NCI-H524 treated with DMSO at 0.1 percent for 48 hours (cell line): ENCODE measurements around the gene TFCP2.
"Not testable (repeated sequence)": the region's sequence is repeated elsewhere in the genome, so short reads cannot be mapped to it uniquely, and the experiment has no call there.

Experiments
- DNase-seq: peaks from one replicate; lab custom pipeline; 2025; lab: John Stamatoyannopoulos, UW

Gene TFCP2, protein sequence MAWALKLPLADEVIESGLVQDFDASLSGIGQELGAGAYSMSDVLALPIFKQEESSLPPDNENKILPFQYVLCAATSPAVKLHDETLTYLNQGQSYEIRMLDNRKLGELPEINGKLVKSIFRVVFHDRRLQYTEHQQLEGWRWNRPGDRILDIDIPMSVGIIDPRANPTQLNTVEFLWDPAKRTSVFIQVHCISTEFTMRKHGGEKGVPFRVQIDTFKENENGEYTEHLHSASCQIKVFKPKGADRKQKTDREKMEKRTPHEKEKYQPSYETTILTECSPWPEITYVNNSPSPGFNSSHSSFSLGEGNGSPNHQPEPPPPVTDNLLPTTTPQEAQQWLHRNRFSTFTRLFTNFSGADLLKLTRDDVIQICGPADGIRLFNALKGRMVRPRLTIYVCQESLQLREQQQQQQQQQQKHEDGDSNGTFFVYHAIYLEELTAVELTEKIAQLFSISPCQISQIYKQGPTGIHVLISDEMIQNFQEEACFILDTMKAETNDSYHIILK

DNA sequence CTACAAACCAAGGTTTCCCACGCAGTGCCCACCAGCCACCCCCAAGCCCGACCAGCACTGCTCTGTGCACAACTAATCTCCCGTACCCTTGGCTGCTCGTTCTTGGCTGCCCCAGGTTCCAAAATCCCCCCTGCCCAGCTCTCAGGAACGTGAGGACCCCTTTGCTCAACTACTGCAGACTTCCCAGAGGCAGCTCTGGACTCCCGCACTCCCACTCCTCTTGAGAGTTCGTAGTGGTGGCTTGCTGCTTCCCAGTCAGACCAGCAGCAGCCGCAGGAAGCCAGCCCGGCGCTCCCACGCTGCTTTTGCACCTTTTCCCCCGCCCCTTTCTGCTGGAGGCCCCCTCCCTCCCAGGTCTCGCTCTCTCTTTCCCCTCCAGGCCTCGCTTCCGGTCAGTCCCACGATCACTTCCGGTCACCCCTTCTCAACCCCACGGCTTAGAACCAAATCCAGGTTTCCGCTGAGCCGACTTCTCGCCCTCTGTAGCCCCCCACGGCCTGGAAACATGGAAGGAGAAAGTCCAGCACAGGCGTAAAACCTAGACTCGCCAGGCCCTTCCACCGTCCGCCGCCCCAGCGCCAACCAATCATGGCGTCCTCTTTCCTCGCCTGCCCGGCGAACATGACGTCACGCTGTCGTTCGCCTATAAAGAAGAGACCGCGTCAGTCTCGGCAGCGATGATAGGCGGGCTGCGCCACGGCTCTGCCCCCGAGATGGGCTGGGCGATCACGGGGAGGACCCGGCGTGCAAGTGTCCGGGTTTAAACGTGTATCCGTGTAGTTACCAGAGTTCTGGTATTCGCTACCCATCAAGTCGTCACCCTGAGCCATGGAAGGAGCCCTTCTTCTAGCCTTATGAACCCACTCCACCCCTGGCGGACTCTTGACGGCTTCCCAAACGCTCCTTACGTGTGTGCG is at the start of gene TFCP2:
TSS of gene TFCP2 (minus strand) at position 621 of the 917 bp plus-strand sequence. CDS start 713 bp downstream, outside the sequence.
- DNase-seq, result peak; percentile 51

DNA sequence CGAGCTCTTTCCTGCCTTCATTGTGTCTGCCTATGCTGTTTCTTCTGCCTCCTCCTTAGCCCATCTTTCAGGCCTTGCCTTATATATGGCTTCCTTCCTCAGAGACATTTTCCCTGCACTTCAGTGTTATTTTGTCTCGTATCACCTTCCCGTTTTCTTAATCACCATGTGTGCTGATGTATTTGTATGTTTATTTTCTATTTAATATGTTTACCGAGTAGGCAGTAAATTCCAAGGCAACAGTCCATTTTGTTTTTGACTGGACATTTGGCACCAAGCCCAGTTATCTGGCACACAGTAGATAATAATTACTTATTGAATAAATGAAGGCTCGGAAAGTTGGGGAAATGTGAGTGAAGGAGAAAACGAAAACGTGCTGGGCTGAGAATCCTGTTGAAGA is 49.5 kb upstream of the TFCP2 start:
- DNase-seq, result no peak

DNA sequence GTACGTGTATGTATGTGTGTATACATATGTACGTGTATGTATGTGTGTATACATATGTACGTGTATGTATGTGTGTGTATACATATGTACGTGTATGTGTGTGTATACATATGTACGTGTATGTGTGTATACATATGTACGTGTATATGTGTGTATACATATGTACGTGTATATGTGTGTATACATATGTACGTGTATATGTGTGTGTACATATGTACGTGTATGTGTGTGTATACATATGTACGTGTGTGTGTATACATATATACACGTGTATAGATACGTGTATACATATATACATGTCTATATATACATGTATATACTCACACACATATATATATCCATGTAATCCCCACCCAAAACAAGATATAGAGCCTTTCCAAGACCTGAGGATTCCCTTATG is 46.9 kb upstream of the TFCP2 start:
- not testable (repeated sequence) for DNase-seq

DNA sequence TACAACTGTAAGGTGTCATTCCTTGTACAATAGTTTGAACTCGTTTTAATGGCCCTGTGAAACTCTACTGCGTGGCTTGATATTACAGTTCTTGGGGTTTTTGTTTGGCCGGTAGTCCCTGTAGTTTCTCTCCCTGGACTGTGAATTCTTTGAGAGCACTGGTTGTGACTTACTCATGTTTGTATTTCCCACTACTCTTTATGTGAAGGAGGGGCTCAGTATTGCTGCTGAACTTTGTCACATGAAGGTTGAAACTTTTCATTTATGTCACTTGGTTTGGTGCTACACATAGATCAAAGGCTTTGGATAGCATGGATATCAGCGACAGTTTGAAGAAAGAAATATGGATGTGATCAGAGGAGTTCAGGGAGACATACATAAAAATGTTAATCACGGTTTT is 46.4 kb upstream of the TFCP2 start:
- no peak for DNase-seq

DNA sequence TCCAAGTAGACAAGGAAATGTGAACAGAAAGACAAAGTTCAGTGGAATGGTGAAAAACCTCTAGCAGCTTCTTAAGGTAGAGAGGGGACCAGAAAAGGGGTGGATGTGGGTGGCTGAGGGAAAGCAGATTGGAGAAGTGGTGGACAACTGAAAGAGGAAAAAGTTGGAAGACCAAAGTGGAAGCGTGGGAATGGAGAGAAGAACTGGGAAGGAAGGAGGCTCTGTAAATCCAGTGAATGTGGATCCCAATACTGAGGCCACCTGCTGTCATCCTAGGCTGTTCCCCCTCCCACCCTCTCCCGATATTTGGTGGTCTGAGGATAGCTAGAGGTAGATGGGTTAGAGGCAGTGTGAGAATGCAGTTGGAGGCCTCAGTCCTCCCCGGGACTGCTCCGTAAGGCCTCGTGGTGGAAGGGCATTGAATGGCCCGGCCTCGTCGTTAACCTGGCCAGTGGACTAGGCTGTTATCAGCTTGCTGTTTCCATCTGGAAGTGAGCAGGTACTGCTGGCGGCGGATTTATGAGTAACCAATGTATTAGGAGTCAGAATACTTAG is 45.7 kb upstream of the TFCP2 start:
- peak; percentile 16 for DNase-seq

DNA sequence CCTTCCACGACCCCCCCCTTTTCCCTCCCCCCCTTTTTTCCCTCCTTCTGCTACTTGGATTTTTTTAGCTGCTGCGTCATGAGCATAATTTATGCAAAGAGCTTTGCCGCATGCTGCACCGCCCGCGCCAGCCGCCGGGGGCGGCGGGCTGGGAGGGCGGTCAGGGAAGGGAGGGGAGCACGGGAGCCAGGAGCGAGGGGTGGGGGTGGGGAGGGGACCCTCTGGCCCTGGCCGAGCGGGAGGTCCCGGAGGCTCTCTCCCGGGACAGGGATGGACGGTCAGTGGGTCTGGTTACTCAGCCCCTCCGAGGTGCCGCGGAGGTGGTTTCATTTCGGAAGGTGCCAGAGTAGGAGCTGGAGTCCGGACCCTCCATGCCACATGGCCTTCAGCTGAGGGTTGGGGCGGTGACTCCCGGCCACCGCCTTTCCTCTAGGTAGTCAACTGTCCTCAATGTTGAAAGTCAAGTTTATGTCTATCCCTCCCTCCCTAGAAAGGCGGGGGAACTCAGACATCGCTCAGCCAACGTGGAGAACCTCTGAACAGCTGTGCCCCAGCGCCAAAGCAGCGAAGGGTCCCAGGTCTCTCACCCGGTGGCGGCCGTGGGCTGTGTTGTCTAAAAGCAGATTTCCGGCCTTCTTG is 45.2 kb upstream of the TFCP2 start, which contains the start of gene POU6F1:
TSS of gene POU6F1 (minus strand) at position 95 of the 639 bp plus-strand sequence. CDS start 11,226 bp downstream, outside the sequence.
- DNase-seq, result peak; percentile 8

DNA sequence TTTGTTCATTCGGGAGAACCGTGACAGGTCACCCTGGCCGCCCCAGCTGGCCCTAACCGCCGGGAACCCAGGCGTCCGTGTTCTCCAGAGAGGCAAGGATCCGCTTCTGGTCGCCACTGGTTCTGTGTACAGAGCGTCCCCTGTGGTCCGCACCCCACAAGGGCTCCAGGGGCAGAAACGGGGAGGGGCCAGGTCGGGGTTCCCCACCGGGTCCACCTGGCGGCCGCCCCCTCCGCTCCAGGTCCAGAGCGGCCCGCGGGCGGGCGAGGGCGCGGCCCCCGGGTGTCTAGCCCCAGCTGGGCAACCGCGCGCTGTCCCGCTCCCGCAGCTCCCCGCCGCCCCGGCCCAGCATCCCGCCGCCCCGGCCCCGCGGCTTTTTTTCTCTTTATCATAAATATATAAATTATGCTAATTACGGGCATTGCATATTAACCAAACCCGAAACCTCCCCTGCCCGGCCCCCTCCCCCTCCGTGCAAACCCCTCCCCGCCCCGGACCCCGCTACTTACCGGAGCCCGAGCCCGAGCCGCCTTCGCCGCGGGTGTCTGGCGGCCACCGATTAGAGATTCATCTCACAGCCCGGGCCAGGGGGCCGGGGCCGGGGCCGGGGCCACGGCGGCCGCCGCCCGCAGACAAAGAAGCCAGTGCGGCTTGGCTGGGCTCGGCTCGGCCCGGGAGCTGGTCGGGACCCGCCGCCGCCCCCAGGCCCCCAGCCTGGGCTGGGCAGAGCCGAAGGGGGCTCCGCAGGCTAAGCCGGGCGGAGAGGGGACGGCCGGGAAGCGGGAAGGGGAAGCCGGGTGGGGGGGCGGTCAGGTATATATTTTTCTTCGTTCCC is 44.4 kb upstream of the TFCP2 start:
- no peak for DNase-seq

DNA sequence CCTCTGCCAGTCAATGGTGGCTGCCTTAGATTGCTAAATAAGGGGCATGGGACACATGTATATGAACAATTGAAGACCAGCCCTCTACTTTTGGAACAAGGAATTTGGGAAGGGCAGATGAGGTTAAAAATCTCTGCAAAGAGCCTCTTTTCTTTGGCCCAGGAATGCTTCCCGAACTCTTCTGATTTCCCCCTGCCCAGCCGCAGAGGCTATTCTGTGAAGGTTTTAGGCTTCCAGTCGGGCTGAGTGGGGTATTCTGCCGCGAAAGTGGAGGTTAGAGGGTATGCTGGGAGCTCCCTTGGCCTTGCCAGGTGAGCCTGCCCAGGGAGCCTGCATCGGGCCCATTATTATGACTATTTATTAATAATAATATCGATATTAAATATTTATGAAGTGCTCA is 43.7 kb upstream of the TFCP2 start:
- DNase-seq, result no peak

DNA sequence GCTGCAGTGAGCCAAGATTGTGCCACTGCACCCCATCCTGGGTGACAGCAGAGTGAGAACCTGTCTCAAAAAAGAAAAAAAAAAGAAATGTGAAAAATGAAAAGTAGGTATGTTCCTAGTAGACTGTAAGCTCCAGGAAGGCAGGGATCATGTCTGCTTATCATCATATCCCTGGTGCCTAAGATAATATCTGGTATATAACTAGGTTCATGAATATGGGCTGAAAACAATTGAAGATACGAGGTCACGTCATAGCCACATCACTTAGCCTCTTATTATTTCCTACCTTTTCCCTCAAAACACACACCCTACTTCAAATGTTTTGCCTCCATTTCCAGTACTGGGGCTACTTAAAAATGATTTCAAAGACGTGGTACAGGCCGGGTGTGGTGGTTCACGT is 42.0 kb upstream of the TFCP2 start:
- no peak for DNase-seq

DNA sequence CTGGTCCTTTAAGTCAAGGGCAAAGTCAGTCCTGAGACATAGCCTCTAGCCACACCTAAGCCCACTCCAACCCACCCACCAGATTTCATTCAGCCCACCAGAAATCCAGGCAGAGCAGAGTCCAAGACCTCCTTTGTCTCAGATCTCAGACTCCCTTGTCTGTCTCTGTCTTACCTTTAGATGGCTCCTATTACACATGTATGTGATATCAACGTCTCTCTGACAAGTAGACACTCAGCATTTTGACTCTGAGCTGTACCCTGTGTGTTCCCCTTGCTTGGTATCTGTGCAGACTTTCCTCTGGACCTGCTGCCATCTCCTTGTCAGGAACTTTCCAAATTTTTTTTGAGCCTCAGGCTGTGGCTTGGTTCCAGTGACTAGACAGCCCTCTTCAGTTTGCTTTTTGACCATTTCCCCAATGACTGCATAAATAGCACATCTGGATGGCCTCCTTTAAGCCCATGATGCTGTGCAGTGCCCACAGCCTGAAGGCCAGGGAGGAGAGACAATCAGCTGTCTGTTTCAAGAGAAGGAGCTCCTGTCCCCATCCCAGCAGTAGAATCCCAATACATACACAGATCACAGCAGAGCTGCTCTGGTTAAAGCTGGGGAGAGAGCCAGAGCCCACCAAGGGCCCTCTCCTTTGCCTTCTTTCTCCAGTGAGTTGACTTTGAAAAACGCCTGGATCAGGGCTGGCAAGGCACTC is 37.9 kb upstream of the TFCP2 start:
- DNase-seq, result no peak

DNA sequence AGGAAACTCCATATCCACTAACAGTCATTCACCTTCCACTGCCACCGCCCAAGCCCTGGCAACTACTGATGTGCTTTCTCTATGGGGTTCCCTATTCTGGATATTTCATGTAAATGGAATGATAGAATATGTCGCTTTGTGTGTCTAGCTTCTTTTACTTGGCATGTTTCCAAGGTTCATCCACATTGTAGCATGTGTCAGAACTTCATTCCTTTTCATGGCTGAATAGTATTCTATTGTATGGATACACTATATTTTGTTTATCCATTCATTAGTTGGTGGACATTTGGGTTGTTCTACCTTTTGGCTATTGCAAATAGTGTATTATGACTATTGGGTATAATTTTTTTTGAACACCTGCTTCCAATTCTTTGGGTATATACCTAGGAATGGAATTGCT is 36.3 kb upstream of the TFCP2 start:
- DNase-seq, result no peak

DNA sequence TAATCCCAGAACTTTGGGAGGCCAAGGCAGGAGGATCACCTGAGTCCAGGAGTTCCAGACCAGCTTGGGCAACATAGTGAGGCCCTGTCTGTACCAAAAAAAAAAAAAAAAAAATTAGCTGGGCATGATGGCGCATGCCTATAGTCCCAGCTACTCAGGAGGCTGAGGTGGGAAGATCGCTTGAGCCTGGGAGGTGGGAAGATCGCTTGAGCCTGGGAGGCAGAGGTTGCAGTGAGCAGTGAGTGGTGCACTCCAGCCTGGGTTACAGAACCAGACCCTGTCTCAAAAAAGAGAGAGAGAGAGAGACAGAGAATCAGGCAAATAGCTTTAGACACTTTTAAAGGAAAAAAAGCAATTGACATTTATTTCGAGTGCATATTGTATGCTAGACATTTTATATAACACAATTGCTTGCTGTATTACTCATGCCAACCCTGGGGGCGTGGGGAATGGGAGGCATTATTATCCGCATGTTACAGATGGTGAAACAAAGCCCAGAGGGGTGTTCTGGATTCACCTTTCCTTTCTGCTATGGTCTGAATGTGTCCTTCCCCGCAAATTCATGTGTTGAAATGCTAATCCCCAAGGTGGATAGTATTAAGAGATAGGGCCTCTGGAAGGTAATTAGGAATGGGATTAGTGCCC is 35.2 kb upstream of the TFCP2 start:
- DNase-seq, result no peak

DNA sequence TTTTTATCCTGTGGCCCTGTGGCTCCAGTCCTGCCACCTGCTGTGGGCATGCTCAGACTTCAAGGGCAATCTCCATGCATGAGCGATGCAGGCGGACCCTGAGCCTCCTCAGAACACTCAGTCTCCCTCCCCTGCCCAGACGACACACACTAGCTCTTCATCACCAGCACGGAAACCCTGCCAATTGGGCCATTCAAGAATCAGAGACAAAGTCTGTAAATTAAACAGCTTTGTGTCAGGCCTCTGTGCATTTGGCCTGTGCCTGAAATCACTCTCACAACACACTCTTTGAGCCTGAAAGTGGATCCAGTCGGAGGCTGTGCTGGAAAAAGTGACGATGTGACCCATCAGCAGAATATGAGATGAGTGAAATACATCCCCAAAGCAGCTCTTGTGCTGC is 32.4 kb upstream of the TFCP2 start:
- DNase-seq, result no peak

DNA sequence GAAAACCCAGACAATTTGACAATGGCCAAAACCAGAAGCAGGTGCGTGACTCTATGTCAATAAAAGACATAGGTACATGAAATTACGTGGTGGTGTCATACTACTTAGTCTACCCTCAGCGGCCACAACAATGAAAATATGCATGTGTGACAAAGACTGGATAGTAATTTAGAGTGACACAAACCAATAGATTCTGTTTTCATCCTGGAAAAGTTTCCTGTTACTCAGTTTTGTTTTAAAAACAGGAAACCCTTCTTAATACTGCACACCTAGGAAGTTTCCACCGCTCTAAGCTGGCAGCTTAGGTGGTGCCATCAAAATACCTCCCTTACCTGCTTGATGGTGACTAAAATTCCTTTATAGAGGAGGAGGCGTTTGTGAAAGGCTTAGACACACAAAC is 29.8 kb upstream of the TFCP2 start:
- no peak for DNase-seq

DNA sequence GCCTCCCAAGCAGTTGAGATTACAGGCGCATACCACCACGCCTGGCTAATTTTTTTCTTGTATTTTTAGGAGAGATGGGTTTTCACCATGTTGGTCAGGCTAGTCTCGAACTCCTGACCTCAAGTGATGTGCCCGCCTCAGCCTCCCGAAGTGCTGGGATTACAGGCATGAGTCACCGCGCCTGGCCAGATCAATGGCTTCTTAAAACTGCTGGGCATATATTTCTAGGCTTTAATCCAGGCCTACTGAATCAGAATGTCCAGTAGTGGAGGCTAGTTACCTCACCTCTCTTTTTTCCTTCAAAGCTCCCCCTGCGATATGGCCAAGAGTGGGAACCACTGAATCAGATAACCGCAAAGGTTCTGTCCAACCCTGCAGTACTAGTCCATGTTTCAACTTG is 27.9 kb upstream of the TFCP2 start:
- no peak for DNase-seq

DNA sequence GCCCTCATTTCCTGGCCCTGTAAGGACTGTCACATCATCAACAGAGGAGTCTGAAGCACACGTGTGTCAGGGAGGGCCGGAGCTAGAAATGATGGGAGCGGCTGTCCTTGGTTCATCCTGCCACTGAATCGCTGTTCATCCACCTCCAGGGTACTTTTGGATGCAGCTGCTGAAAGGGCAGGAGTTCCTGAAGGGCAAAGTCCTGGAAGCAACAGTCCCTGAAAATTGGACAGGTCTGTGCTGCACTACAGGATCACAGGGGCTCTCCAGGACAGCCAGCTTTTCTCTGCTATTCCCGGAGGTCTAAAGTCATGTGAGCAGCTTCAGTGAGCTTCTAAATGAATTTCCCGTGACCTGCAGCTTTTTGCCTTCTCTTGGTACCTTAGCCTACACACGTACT is 27.2 kb upstream of the TFCP2 start:
- DNase-seq, result no peak

DNA sequence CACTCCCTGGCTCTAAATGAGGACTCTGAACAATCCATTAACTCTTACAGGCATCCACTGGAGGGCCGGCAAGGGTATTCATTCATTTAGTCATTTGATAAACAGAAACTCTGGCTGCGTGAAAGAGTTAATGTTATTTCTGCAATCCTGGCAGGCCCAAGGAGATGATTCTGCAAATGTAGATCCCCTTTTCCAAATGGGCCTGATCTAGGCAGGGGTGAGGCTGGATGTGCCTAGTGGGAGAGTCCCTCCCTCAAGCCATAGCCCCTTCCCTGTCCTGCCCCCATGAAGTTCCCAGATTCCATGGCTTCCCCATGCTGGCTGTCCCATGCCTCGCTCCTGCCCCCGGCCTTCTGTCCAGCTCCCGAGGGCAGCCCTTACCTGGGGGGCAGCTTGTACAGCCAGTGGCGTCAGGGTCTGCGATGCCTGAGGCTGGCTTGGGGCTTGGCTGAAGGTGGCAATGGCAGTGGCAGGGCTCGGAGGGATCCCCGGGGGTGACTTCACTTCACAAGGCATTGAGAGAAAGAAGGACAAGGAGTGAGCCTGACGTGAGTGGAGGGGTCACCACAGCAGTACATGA is 26.5 kb upstream of the TFCP2 start:
- DNase-seq, result no peak

DNA sequence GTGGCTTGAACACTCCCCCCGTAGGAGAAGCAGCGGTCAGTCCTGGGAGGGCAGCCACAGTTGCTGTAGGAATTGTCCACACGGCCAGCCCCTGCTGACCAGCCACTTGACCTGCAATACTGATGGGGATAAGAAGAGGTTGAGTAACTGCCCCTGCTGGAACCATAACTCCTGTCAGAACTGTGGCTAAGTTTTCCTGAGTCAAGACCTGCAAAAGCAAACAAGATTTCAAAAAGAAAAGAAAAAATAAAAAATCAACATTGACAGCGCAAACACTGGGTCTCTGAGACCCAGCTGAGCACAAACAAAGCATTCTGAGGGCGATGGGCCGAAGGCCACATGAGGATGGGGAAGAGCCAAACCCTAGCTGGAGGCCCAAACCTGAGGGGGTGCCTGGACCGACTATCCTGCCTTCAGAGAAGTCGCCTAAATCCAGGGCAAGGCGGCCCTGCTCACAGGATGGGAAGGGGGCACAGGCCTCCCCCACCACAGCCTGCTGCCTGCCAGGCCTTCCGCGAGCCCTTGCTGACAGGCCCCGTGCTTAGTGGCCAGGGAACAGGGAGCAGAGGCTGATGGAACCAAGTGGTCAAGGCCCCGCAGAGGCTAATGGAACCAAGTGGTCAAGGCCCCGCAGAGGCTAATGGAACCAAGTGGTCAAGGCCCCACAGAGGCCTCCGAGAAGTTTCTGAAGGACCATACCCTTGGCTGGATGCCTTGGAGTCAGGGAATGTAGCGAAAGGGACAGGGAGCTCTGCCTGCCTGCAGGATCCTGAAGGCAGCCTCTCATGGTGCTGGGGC is 25.8 kb upstream of the TFCP2 start:
- DNase-seq, result no peak
